ENCODE data around the gene CAMSAP1. TPM values are rescaled to one million over a fixed set of nuclear protein-coding genes. Genes with fewer than 3 reads are reported as not detected.

Gene CAMSAP1
- total RNA-seq, 1 donor from 2014 or later: 34.8 TPM

- H4K20me1 ChIP-seq (ENCODE audit: insufficient read depth, low read length): no peaks in the 10 kb centered on the region
- no peak overlapping the region for H3K9ac ChIP-seq (ENCODE audit: low read length)
- no peaks in the 10 kb centered on the region for H3K27me3 ChIP-seq (ENCODE audit: insufficient read depth, low read length)
- H3K4me3 ChIP-seq (ENCODE audit: insufficient read depth, low read depth, low read length): no peak overlapping the region
- TF ChIP-seq CTCF (IDR thresholded peaks at IDR 0.05; ENCODE audit: insufficient read depth, low read depth, low read length): no peak
- TF ChIP-seq EZH2 (IDR thresholded peaks at IDR 0.05; ENCODE audit: insufficient read depth, low read length): no peak
- H3K9me3 ChIP-seq (ENCODE audit: insufficient read depth, low read depth, low read length): no peaks in the 10 kb centered on the region
- Mint-ChIP-seq H3K27me3 (ENCODE audit: low read depth, unreplicated experiment) (peaks cover 19% of the 10 kb centered on the region), H3K9me3 (ENCODE audit: unreplicated experiment) (no peaks in the 10 kb centered on the region), H3K4me3 (ENCODE audit: unreplicated experiment) (no peak overlapping the region), H3K27ac (ENCODE audit: unreplicated experiment) (no peak overlapping the region), H3K36me3 (ENCODE audit: low read depth, unreplicated experiment) (no peaks in the 10 kb centered on the region), H3K4me1 (ENCODE audit: low read depth, unreplicated experiment) (no peaks in the 10 kb centered on the region)
- H3K27ac ChIP-seq (ENCODE audit: low read depth, low read length): no peak overlapping the region
- no peak overlapping the region for H2AFZ ChIP-seq (ENCODE audit: low read depth, low read length)
- no peaks in the 10 kb centered on the region for H3K36me3 ChIP-seq (ENCODE audit: insufficient read depth, low read length)
- H3K79me2 ChIP-seq (ENCODE audit: insufficient read depth, low read length): no peaks in the 10 kb centered on the region
- no peak overlapping the region for H3K4me2 ChIP-seq (ENCODE audit: low read length)
- DNase-seq (ENCODE audit: low read depth) (no peak), FAIRE-seq (no peak)
- no peaks in the 10 kb centered on the region for H3K4me1 ChIP-seq (ENCODE audit: insufficient read depth, low read length)
Observed at GRCh38 chr9:135773530-135774238, 133.7 kb downstream of the CAMSAP1 start.

- no peak for TF ChIP-seq CTCF (IDR thresholded peaks at IDR 0.05; ENCODE audit: insufficient read depth, low read depth, low read length)
- no peak for TF ChIP-seq EZH2 (IDR thresholded peaks at IDR 0.05; ENCODE audit: insufficient read depth, low read length)
- no peak overlapping the region for H3K4me3 ChIP-seq (ENCODE audit: insufficient read depth, low read depth, low read length)
- Mint-ChIP-seq H3K9me3 (ENCODE audit: unreplicated experiment) (no peaks in the 10 kb centered on the region), H3K36me3 (ENCODE audit: low read depth, unreplicated experiment) (no peaks in the 10 kb centered on the region), H3K4me3 (ENCODE audit: unreplicated experiment) (no peak overlapping the region), H3K27ac (ENCODE audit: unreplicated experiment) (no peak overlapping the region), H3K27me3 (ENCODE audit: low read depth, unreplicated experiment) (peaks cover 18% of the 10 kb centered on the region), H3K4me1 (ENCODE audit: low read depth, unreplicated experiment) (no peaks in the 10 kb centered on the region)
- H3K27me3 ChIP-seq (ENCODE audit: insufficient read depth, low read length): no peaks in the 10 kb centered on the region
- H2AFZ ChIP-seq (ENCODE audit: low read depth, low read length): no peak overlapping the region
- DNase-seq (ENCODE audit: low read depth) (no peak), FAIRE-seq (no peak)
- H3K27ac ChIP-seq (ENCODE audit: low read depth, low read length): no peak overlapping the region
- H3K9me3 ChIP-seq (ENCODE audit: insufficient read depth, low read depth, low read length): no peaks in the 10 kb centered on the region
- H3K4me2 ChIP-seq (ENCODE audit: low read length): no peak overlapping the region
- no peaks in the 10 kb centered on the region for H3K79me2 ChIP-seq (ENCODE audit: insufficient read depth, low read length)
- H4K20me1 ChIP-seq (ENCODE audit: insufficient read depth, low read length): no peaks in the 10 kb centered on the region
- H3K36me3 ChIP-seq (ENCODE audit: insufficient read depth, low read length): no peaks in the 10 kb centered on the region
- no peak overlapping the region for H3K9ac ChIP-seq (ENCODE audit: low read length)
- no peaks in the 10 kb centered on the region for H3K4me1 ChIP-seq (ENCODE audit: insufficient read depth, low read length)
Observed at GRCh38 chr9:135772702-135773493, 134.4 kb downstream of the CAMSAP1 start.
